NCI-H2107 (cell line): ENCODE measurements around the gene CACFD1.

Source experiments
- DNase-seq: peaks from one replicate; lab custom pipeline; 2025; lab: John Stamatoyannopoulos, UW

CACFD1 gene

DNA sequence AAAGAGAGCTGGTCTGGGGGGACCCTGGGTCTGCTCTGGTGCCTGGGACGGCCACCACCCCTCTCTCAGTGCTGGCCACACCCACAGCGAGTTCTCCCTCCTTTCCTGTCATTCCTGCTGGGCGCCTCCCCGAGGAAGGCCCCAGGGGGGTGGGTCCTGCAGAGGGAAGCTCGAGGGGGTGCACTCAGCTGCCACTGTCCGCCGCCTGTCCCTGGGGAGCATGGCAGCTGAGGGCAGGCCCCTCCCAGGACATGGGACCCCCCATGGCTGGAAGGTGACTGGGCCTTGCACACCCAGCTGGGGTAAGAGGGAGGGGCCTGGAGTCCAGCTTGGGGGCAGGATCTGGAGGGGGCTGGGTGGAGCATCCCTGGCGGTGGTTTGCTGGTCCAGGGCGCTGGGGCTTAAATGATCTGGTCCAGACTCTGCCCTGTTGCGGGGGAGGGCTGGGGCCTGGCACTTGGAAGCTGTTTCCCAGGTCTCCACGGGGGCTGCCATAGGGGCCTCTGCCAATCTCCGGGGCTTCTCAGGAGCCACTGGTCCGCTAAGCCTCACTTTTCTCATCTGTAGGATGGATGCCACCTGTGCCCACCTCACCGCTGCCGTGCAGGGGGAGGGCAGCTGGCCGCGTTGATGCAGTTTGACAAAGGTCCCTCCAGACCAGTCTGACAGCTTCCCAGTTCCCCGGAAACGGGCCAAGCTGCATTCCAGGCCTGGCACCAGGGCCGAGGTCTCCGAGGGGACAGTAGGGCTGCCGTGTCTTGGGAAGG lies 25.1 kb downstream of the CACFD1 start:
- DNase-seq: no peak

DNA sequence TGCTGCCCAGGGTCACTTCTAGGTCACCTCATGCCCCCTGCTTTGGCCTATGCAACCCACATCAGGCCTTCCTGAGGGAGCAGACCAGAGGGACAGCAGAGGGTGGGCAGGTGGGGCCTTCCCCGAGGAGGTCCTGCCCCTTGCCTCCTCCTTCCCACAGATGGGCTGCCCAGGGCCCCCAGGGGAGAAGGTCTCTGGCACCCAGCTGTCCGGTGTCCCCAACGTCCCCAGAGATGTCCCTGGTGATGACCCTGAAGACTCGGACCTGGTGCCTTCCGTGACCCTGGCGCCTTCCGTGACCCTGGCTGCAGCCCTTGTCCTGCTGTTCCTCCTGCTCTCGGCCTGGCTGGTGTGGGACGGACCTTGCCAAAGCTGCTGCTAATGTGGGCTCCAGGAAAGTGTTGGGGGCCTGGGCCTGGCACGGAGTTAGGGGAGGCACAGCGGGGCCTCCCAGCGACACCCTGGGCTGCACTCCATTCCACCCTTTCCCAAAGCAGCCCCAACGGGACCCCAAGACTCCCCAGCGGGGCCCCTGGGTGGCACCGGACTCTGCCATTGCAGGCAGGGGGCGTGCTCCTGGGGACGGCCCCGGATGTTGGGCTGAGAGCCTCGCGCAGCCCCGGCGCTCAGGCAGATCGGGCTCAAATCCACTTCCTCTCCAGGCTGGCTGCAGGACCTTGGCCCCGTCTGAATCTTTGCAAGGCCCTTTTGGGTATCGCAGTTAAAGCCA lies 25.9 kb downstream of the CACFD1 start:
- DNase-seq: no peak

DNA sequence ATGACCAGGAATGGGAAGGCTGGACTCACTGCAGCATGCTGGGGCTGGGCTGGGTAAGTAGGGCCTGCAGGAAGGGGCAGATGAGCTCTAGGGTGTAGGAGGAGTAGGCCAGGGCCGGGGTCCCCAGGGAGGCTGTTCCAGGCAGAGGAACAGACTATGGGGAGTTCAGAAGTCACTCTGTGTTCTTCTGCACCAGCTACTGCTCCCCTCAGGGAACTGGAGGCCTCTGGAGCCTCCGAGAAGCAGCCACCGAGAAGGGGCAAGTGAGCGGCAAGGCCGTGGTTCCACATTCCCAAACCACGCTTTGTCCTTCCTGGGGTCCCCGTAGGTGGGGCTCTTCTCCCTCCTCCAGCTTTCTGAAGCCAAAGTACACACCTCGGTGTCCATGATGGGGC lies 27.6 kb downstream of the CACFD1 start:
- no peak for DNase-seq

DNA sequence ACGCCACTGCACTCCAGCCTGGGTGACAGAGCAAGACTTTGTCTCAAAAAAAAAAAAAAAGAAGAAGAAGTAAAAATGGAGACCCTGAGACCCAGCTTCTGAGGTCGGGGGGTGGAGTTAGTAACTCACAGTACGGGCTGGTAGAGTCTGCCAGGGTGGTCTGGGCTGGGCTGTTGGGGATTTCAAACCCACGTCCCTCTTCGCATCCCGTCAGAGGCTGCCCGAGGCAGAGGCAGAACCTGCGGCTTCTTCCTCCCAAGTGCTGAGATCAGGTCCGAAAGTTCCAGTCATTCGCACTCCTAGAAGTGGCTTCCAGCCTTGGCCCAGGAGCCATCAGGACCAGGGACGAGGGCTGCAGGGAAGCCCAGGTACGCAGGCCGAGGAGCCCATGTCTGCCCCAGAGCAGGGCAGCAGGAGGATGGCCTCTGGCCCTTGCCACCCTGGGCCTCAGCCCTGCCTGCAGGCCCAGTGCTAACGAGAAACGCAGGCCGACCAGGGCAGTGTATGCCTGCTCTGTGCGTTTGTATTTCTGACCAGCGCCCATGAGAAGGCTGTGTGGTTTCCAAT lies 29.0 kb downstream of the CACFD1 start:
- DNase-seq: no peak

DNA sequence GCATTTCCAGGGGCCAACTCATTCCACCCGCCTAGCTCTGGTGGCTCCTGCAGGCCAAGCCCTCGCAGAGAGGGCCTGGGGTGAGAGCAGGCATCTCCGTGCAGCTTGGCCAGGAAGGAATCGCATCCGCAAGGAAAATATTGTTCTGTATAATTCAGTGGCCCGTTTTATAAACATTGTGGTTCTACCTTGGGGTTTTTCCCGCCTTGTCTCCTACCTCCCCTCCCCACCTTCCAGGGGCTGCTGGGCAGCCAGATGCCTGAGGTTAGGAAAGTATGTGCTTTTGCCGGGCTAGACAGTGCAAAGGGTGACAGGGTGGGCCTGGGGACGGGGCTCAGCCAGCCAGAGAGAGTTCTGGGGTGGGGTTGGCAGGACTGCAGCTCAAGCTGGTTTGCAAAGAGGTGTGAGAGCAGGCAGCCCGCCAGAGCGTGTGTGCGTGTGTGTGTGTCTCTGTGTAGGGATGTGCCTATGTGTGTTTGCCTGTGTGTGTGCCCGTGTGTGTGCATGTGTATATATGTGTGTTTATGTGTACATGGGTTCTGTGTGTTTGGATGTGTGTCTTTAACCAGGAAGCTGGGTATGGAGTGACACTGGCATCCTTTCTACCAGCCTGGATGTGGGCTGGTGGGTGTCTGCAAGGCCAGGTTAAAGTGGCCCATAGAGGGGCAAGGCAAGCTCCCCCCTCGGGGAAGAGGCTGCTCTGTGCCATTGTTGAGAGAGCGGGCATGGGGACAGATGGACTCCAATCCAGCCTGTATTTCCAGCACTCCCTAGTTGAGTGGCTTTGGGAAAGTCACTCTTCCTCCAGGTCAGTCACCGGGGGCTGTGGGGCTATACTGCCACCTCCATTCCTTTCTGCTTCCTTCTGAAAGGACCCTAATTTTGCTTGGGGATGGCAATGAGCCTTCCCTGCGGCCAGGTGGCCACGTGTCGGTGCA lies 29.7 kb downstream of the CACFD1 start:
- DNase-seq: no peak

DNA sequence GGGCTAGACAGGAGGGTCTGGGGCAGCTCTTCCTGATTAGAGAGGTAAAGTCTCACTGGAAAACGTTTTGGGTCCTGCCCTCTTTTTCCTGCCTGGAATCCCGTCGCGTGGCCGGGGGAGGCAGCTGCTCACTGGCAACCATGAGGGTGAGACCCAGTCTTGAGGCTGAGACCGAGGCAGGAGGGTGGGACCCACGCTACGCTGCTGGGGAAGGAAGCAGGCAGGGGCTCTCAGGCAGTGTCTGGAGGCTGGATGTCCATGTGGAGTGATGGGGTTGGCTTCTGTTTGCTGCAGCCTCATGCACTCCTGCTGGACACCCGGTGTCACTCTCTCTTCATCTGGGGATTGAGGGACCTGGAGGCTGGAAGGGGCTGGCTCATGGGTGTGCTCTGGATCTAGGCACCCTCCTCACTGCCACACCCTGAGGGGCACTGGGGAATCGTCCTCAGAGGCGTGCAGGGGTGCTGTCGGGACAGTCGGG lies 30.5 kb downstream of the CACFD1 start:
- DNase-seq: no peak

DNA sequence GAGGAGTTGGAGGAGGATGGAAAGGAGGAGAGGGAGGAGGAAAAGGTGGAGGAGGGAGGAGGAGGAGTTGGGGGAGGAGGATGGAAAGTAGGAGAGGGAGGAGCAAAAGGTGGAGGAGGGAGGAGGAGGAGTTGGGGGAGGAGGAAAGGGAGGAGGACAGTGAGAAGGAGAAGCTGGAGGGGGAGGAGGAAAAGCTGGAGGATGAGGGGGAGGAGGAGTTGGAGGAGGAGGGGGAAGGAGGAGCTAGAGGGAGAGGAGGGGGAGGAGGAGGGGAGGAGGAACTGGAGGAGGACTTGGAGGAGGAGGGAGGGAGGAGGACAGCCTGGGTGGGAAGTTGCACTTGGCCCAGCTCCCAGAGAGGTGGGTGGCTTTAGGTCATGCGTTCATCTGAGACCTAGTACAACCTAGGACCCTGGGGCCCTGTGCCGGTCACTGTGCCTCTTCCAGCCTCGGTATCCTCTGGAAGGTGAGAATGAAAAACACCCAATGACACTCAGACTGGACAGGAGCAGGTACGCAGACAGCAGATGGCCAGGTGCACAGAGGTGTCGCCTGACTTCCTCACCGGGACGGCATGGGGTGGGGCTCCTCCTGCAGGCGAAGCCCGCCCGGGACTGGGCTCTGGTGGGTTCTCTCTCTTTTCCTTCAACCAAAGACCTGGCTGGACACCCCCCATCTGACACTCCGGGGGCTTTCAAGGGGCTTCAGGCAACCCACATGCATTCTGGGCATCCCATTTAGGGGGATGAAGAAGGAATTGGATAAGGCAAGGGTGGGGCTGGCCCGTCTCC lies 31.3 kb downstream of the CACFD1 start:
- no peak for DNase-seq

DNA sequence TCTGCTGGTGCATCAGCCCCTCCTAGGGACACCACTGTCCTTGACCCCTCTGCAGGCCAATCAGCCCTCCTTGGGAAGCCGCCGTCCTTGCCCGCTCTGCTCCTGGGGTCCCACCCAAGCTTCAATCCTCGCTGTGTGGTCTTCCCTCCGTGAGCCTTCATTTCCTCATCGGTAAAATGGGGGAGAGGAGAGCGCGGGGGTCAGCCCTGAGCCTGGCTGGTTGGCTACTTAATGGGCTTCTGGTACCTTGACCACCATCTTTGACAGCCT lies 31.8 kb downstream of the CACFD1 start:
- no peak for DNase-seq

DNA sequence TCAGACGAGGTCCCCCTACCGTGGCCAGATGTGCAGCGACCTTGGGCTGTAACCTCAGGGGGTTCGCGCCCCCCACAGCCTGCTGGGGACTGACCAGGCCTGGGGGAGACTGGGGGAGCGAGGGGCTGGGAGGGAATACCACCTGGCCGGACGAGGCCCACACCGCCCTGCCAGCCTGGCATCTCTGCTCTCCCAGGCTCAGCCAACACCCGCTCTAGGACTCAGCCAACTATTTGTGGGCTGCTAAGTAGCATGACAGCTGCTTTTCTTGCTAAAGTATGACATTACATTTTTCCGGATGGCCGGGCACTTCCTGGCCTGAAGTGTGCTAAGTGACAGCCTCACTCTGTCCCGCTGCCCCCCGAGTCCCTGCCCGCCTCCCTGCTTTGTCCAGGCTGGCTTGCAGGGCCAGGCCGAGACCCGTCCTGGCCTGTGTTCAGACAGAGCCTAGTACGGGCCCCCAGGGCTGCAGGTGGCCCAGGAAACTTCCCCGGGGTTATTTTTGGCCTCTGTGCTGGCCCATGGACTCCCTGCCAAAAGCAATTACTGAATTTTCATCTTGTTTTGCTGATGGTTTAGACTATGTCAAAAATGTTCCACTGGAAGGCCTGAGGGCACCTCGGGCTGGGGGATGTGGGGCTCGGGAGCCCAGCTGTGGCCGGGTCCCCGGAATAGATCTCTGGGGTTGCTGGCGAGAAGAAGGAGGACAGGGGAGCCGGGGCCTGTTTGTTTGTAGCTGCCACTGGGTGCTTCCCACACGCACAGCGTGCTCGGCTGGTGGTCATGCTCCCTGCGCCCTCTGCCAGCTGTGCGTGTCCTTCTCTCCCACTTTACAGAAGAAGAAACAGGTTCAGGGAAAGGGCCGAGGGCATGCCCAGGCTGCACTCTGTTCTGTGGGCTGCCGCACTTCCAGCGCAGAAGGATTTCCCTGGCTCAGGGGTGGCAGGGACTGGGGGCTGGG lies 32.6 kb downstream of the CACFD1 start:
- DNase-seq: no peak

DNA sequence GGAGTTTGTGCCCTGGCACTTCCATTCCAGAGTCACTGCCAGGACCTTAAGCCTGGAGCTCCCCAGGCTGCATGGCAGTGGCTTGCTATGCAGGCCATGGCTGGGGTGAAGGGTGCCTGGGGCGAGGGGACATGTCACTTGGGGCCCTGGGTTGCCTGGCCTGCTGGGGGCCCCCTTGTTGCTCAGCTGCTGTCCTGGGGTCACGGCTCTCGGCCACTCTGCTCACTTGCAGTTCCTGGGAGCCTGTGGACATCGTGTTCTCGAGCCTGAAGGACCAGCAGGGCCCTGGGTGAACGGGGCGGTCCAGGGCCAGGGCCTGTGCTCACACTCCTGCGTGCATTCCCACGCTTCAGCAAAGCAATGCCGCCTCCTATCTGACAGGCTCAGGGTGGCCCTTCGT lies 33.6 kb downstream of the CACFD1 start:
- no peak for DNase-seq

DNA sequence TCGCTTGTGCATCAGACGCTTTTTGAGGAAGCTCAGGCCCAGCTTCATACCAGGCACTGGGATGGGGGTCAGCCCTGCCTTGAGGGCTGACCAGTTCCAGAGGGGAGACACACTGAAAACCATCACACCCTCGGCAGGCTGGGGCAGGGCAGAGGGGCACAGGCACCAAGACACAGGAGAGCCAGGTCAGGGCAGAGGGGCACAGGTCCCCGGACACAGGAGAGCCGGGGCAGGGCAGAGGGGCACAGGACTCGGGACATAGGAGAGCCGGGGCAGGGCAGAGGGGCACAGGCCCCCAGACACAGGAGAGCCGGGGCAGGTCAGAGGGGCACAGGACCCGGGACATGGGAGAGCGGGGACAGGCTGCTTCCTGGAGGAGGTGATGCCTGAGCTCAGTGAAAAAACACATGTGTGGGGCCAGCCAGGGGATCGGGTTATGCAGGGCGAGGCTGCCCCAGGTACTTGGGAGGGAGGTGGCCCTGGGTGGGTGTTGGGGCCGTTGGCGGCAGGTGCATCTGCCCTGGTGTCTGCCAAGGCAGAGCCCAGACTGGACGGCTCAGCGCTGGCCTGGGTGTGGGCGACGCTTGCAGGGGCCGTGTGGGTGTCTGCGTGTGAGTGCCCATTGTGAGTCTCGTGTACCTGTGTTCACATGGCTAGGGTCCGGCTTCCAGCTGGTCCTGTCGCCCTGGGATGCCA lies 34.2 kb downstream of the CACFD1 start:
- no peak for DNase-seq

DNA sequence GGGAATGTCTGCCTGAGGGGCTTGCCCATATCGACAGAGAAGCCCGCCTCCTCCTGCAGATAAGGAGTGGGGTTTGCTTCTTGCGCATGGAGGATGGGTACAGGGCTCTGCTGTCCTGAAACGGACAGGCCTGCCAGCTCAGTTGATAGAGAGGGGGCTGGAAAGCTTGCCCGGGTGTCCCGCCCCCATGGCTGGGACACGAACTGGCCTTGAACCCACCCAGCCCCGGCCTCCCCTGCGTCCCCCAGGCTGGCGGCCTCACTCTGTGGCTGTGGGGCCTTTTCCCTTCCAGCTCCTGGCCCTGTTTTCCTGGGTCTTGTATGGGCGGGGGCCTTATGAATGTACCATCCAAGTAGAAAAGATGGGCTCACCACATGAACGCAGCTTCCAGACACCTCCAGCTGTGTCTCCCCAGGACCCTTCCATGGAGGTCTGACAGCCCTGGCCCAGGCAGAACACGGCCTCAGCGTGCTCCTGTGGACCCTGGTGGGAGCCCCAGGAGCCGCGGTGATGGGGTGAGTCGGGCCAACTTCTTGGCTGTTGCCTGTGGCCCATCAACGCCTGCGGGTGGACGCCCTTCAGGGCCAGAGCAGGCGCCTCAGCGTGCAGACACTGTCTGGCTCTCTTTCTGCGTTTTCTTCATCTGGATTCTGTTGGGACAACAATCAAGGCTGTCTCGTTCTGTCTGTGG lies 35.0 kb downstream of the CACFD1 start:
- DNase-seq: no peak

DNA sequence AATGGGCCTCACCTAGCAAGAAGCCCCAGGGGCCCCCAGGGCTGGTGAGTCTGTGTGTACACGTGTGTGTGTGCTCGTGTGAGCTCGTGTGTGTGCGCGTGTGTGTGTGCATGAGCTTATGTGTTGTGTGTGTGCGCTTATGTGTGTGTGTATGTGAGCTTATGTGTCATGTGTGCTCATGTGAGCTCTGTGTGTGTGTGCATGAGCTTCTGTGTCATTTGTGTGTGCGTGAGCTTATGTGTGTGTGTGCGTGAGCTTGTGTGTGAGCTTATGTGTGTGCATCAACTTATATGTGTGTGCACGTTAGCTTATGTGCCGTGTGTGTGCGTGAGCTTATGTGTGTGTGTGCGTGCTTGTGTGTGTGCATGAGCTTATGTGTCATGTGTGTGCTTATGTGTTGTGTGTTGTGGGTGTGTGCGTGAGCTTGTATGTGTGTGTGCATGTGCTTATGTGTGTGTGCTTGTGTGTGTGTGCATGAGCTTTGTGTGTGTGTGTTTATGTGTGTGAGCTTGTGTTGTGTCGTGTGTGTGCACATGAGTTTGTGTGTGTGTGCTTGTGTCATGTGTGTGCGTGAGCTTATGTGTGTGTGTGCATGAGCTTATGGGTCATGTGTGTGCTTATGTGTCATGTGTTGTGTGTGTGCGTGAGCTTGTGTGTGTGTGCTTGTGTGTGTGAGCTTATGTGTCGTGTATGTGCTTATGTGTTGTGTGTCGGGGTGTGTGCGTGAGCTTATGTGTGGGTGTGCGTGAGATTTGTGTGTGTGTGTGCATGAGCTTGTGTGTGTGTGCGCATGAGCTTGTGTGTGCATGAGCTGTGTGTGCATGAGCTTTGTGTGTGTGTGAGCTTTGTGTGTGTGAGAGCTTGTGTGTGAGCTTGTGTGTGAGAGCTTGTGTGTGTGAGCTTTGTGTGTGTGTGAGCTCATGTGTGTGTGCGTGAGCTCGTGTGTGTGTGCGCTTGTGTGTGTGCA lies 35.8 kb downstream of the CACFD1 start:
- DNase-seq: no peak

DNA sequence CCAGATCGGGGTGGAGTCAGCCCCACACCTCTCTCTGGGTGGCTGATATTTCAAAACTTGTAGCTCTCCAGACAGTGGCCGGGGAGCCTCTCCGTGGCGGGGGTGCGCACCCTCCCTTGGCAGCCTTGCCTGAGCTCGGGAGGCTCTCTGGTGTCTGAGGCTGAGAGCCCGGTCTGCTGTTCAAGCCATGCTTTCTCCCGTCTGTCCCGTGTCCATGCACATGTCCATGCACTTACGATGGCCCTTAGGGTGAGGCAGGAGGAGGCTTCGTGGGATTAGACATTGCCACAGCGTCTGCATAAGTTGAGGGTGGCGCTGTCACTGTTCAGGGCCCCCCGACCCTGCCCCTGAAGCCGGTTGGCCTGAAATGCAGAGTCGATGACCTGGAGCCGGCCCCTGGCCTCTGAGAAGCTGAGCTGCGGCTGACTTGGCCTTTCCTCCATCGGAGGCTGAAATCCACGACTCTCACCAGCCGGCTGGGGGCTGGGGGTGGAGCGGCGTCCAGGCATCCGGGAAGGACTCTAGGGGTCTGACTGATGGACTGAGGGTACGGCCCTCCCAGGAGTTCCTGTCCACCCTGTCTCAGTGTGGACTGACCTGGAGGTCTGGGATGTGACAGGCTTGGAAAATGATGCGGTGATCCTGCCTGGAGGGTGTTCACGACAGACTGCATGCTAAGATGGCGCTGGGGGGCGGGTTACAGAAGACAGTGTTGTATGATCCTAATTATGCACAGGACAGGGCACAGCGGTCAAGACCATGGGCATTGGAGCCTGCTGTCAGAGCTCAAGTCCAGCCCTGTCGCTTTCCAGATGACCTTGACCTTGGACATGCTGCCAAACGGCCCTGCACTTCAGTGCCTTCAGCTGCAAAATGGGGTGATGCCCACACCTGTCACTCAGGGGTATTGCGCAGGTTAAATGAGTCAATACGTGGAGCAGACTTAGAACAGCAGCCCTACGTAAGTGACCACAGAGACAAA lies 37.4 kb downstream of the CACFD1 start:
- DNase-seq: no peak

DNA sequence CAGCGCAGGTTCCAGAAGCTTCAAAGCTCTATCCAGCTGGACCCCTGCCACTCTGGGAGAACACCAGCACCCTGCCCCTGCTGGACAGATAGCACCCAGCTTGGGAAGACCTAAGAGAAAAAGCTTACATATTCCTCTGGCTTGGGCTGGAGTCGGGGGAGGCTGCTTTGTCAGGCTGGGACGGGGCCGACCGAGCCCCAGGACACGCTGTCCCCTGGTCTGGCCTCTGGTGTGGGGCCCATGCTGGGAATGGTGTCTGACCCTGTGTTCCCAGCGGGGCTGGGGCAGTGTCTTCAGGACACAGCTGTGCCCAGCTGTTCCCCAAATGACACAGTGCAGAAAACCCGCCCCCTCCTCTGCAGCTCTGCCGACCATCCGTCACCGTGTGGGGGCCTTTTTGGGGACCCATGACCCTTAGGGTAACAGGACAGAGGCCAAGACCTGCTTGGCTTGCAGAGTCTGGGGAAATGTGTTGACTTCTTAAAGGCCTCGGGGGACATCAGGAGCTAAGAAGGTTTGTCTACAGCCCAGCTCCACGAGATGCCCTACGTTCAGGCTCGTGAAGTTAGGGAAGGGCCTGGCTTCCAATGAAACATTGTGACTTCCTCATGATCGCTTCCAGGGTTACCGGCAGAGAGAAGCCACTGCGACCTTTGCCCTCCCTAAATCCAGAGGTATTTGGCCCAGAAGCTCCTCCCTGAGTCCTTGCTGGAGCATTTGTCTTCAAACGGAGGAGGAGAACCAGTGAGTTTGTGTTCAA lies 39.5 kb downstream of the CACFD1 start:
- no peak for DNase-seq

DNA sequence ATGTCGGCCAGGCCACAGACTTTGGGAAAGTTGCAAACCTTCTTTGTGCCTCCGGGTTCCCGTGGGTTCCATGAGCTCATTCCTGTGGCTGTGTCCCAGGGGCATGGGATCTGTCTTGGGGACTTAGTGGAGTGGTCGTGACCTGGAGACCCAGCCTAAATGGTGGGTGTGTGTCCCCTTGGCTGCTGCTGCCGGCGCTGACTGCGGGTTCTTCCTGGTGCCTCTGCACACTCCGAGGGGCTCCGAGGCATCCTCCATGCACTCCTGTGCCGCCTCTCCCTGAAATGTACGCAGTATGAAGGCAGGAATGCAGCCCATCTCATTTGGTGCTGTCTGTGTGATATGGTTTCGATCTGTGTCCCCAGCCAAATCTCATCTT lies 40.1 kb downstream of the CACFD1 start:
- no peak for DNase-seq
